8988T (cell line): ENCODE data around the gene LAMA2.

ENCODE experiments used
- DNase-seq: peaks from one replicate; pipeline ENCODE4 v3.0.0; 2011

The LAMA2 gene

GRCh38 chr6:129340983-129341382 is 458.0 kb downstream of the LAMA2 start:
- no peak for DNase-seq

- no peak for DNase-seq
Measured at GRCh38 chr6:129342243-129342642, 459.3 kb downstream of the LAMA2 start.

- DNase-seq: no peak
Measured at GRCh38 chr6:129342796-129343195, 459.9 kb downstream of the LAMA2 start.

GRCh38 chr6:129344379-129344778 is 461.4 kb downstream of the LAMA2 start:
- DNase-seq: no peak

- no peak for DNase-seq
Measured at GRCh38 chr6:129345890-129346289, 463.0 kb downstream of the LAMA2 start.

GRCh38 chr6:129346964-129347363 is 464.0 kb downstream of the LAMA2 start:
- no peak for DNase-seq

- DNase-seq: no peak
Measured at GRCh38 chr6:129350278-129350677, 467.3 kb downstream of the LAMA2 start.

GRCh38 chr6:129351807-129352206 is 468.9 kb downstream of the LAMA2 start:
- DNase-seq: no peak

- no peak for DNase-seq
Measured at GRCh38 chr6:129353067-129353466, 470.1 kb downstream of the LAMA2 start.

- DNase-seq: no peak
Measured at GRCh38 chr6:129356129-129356528, 473.2 kb downstream of the LAMA2 start.

- no peak for DNase-seq
Measured at GRCh38 chr6:129359811-129360681, 477.1 kb downstream of the LAMA2 start.

- no peak for DNase-seq
Measured at GRCh38 chr6:129360682-129360955, 477.7 kb downstream of the LAMA2 start.

GRCh38 chr6:129364037-129364436 is 481.1 kb downstream of the LAMA2 start:
- DNase-seq: no peak

GRCh38 chr6:129364767-129365166 is 481.8 kb downstream of the LAMA2 start:
- no peak for DNase-seq

- DNase-seq: no peak
Measured at GRCh38 chr6:129368076-129368475, 485.1 kb downstream of the LAMA2 start.

GRCh38 chr6:129368970-129369369 is 486.0 kb downstream of the LAMA2 start:
- DNase-seq: no peak

GRCh38 chr6:129369737-129370136 is 486.8 kb downstream of the LAMA2 start:
- DNase-seq: no peak

GRCh38 chr6:129370268-129370916 is 487.5 kb downstream of the LAMA2 start:
- DNase-seq: no peak

GRCh38 chr6:129381885-129382284 is 498.9 kb downstream of the LAMA2 start:
- no peak for DNase-seq

GRCh38 chr6:129382916-129383315 is 500.0 kb downstream of the LAMA2 start:
- no peak for DNase-seq

- DNase-seq: no peak
Measured at GRCh38 chr6:129385117-129385516, 502.2 kb downstream of the LAMA2 start.

GRCh38 chr6:129390900-129391299 is 508.0 kb downstream of the LAMA2 start:
- DNase-seq: no peak

- no peak for DNase-seq
Measured at GRCh38 chr6:129393654-129394053, 510.7 kb downstream of the LAMA2 start.

GRCh38 chr6:129398764-129399163 is 515.8 kb downstream of the LAMA2 start:
- DNase-seq: no peak

GRCh38 chr6:129402244-129402643 is 519.3 kb downstream of the LAMA2 start:
- DNase-seq: no peak
